Right cardiac atrium (tissue), 5 donors: ENCODE data around the gene SLC7A10. TPM values are rescaled to one million over a fixed set of nuclear protein-coding genes. Genes with fewer than 3 reads are reported as not detected.
"Not testable (repeated sequence)": the region's sequence is repeated elsewhere in the genome, so short reads cannot be mapped to it uniquely, and the experiment has no call there.

Experiments used
- ATAC-seq, 2 donors: fragments of 200-7000 bp; cut with Tn5 transposase; one replicate each; pipeline versions ENCODE4 v1.8.0 to v1.9.1; 2020; ENCODE audit warnings: moderate library complexity in 2 of 2, mild to moderate bottlenecking in 1 of 2
- DNase-seq, 3 donors: peaks; one replicate each; pipeline ENCODE4 v3.0.0-alpha.2; 2020
- H3K27ac ChIP-seq: one replicate; pipeline ENCODE4 v1.5.1; 2013; ENCODE audit warnings: mild to moderate bottlenecking, low read length, control low read depth, moderate library complexity
- H3K27me3 ChIP-seq: one replicate; pipeline ENCODE4 v1.6.1; 2013; ENCODE audit not compliant: control insufficient read depth, insufficient read depth
- H3K4me1 ChIP-seq: one replicate; pipeline ENCODE4 v1.6.1; 2013; ENCODE audit warnings: low read length; ENCODE audit not compliant: control insufficient read depth, insufficient read depth
- H3K4me3 ChIP-seq: one replicate; pipeline ENCODE4 v1.5.1; 2013; ENCODE audit warnings: low read length, control low read depth
- H3K9me3 ChIP-seq: one replicate; pipeline ENCODE4 v1.6.1; 2013; ENCODE audit warnings: low read length; ENCODE audit not compliant: control insufficient read depth
- WGBS: extraction: QIAGEN DNeasy Blood & Tissue Kit; methylation state at CpG from one replicate; pipeline ENCODE4 v1.1.7; 2013; 5-methylcytosine and 5-hydroxymethylcytosine counted together
- intact Hi-C, 4 donors: fragments of 100-400 bp; cut with DNase I; formaldehyde crosslinking; loops; one replicate each; pipeline versions ENCODE4 v1.11.0 to v1.14.0; 2022 to 2023
- polyA plus RNA-seq: library from polyadenylated mRNA; stranded (reverse); fragments of 200-250 nt; gene quantifications from one replicate; pipeline ENCODE4 v1.2.3, GENCODE V29; 2013
- total RNA-seq, 4 donors: library from RNA; stranded (reverse); fragmentation: NEBNext Ultra II Directional; extraction: Animal tissue kit (Norgen Biotek cat#: 25700); gene quantifications; one replicate each; pipeline ENCODE4 v1.2.1, GENCODE V29; 2021
- donor health status: healthy with polysubstance abuse.
- donor health status: DM: no; HTN: yes; CAD: no.
- donor health status: DM: no; HTN: no; CAD: no.
- donor health status: DM: no; HTN: yes; CAD: no; lungs with severe emphysema.
- donor health status: DM: yes; HTN: yes; CAD: no.

SLC7A10 gene
- total and polyA plus RNA-seq, 5 donors = 0.70 TPM; not detected in 4

- no peaks in the 10 kb centered on the region for H3K4me1 ChIP-seq
- intact Hi-C loops = no loop called here
- 3% methylated on average over 66 of the region's 66 CpGs for WGBS
- no peak overlapping the region for H3K27ac ChIP-seq
- H3K27me3 ChIP-seq = no peaks in the 10 kb centered on the region
- DNase-seq (peak in 1 of 3 donors; percentile 56), ATAC-seq (peak; percentile 15 to 54)
- peak overlapping the region; percentile 24 for H3K4me3 ChIP-seq
- H3K9me3 ChIP-seq = peaks cover 5% of the 10 kb centered on the region
These were observed 1.0 kb upstream of the SLC7A10 start for GRCh38 chr19:33226550-33227241.

- no peak for ATAC-seq
- Histone ChIP-seq H3K27me3 (no peaks in the 10 kb centered on the region), H3K27ac (no peak overlapping the region), H3K4me3 (no peak overlapping the region), H3K9me3 (peaks cover 5% of the 10 kb centered on the region), H3K4me1 (no peaks in the 10 kb centered on the region)
- intact Hi-C loops = no loop called here
- 50% methylated on average over 18 of the region's 18 CpGs for WGBS
- peak in 2 of 3 donors; percentile 13 to 36 for DNase-seq
These were observed 774 bp downstream of the SLC7A10 start for GRCh38 chr19:33224694-33225457.

DNA sequence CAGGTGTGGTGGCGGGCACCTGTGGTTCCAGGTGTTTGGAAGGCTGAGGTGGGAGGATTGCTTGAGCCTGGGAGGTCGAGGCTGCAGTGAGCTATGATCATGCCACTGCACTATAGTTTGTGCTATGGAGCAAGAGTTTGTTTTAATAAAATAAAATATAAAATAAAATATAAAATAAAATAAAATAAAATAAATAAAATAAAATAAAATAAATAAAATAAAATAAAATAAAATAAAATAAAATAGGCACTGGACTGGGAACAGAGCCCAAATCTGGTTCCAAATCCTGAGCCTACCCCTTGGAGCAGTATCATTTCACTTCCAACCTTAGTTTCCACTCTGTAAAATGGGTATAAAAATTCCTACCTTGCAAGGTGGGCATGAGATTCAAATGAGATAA is 3.4 kb downstream of the SLC7A10 start:
- not testable (repeated sequence) for ATAC-seq

DNA sequence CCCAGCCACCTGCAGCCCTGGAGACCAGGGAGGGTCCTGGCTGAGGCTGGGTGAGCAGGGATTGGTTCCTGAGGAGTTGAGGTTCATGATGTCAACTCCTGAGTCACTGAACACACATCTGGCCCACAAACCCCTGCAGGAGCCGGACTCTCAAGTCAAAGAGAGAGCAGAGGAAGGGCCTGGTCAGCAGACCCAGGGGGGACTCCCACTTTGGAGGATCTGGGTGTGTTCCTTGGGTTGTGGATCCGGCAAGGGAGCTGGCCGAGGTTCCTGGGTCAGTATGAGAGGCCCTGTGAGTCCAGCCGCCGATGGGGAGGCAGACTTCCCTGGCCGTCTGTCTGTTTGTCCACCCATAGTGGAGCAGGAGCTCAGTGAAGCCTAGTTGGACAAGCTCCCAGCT is 4.0 kb downstream of the SLC7A10 start:
- H3K27ac ChIP-seq = no peak overlapping the region
- intact Hi-C loops = no loop called here
- DNase-seq (peak in 2 of 3 donors; percentile 6 to 25), ATAC-seq (no peak)
- WGBS = 62% methylated on average over 6 of the region's 6 CpGs
- H3K27me3 ChIP-seq = no peaks in the 10 kb centered on the region
- no peaks in the 10 kb centered on the region for H3K9me3 ChIP-seq
- H3K4me3 ChIP-seq = no peak overlapping the region
- H3K4me1 ChIP-seq = no peaks in the 10 kb centered on the region

More for the DNA sequence above, 3.4 kb downstream of the SLC7A10 start:
- 88% methylated on average over 2 of the region's 2 CpGs for WGBS
- intact Hi-C loops, H3K4me3 ChIP-seq, DNase-seq, H3K9me3 ChIP-seq, H3K27ac ChIP-seq, H3K4me1 ChIP-seq, H3K27me3 ChIP-seq: not testable (repeated sequence)

DNA sequence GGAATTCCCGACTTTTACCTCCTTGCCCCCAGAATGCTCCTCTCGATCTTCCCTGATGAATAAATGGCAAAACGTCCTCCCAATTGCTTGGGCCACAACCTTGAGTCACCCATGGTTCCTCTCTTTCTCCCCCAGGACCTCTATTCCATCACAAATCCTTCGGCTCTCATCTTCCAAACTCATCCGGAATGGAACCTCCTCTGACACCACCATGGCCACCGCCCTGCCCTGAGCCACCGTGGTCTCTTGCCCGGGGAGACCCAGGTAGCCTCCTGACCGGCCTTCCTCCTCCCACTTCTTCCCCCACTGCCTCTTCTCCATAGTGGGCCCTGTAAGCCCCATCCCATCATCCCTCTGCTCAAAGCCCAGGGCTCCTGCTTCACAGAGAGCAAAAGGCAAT is 4.9 kb downstream of the SLC7A10 start:
- no peak overlapping the region for H3K27ac ChIP-seq
- 81% methylated on average over 9 of the region's 9 CpGs for WGBS
- ATAC-seq (no peak), DNase-seq (peak in 2 of 3 donors; percentile 12 to 19)
- intact Hi-C loops = no loop called here
- H3K4me1 ChIP-seq = no peaks in the 10 kb centered on the region
- no peaks in the 10 kb centered on the region for H3K27me3 ChIP-seq
- H3K9me3 ChIP-seq = no peaks in the 10 kb centered on the region
- H3K4me3 ChIP-seq = no peak overlapping the region

GRCh38 chr19:33220115-33220514 is 5.5 kb downstream of the SLC7A10 start:
- DNase-seq (peak in 2 of 3 donors; percentile 16 to 19), ATAC-seq (no peak)
- no peaks in the 10 kb centered on the region for H3K4me1 ChIP-seq
- intact Hi-C loops = no loop called here
- no peaks in the 10 kb centered on the region for H3K9me3 ChIP-seq
- WGBS = 86% methylated on average over 18 of the region's 18 CpGs
- no peak overlapping the region for H3K4me3 ChIP-seq
- H3K27ac ChIP-seq = no peak overlapping the region
- H3K27me3 ChIP-seq = no peaks in the 10 kb centered on the region

DNA sequence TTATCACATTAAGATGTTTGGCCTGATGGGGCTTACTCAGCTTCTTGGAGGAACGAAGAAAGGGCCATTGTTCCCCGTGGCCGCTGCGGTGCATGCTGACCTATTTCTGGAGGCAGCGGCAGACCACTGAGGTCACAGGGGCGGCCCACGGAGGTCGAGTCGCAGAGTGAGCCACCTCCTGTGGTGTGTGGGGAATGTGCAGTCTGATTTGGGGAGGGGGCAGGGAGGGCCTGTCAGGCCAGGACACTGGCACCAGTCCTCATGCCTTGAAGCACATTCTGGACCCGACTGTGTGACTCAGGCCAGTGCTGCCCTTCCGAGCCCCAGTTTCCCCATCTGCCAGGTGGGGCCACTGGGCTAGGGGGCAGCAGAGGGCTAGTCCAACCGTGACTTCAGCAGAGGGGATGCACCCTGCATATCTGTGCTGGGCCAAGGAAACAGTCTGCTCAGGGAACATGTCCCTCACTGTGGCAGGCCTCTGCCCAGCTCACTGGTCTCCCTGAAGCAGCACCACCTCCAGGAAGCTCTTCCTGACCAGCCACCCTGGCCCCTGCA is 6.3 kb downstream of the SLC7A10 start:
- DNase-seq (peak in 2 of 3 donors; percentile 28 to 51), ATAC-seq (no peak)
- 54% methylated on average over 12 of the region's 12 CpGs for WGBS

GRCh38 chr19:33217881-33218280 is 7.8 kb downstream of the SLC7A10 start:
- DNase-seq (peak in 1 of 3 donors; percentile 55), ATAC-seq (no peak)
- H3K4me3 ChIP-seq = no peak overlapping the region
- H3K4me1 ChIP-seq = no peaks in the 10 kb centered on the region
- 80% methylated on average over 8 of the region's 8 CpGs for WGBS
- H3K27ac ChIP-seq = no peak overlapping the region
- intact Hi-C loops = no loop called here
- H3K9me3 ChIP-seq = no peaks in the 10 kb centered on the region
- no peaks in the 10 kb centered on the region for H3K27me3 ChIP-seq

More for the DNA sequence above, 6.3 kb downstream of the SLC7A10 start:
- no peak overlapping the region for H3K4me3 ChIP-seq
- H3K27ac ChIP-seq = no peak overlapping the region
- no peaks in the 10 kb centered on the region for H3K27me3 ChIP-seq
- no peaks in the 10 kb centered on the region for H3K4me1 ChIP-seq
- intact Hi-C loops = no loop called here
- no peaks in the 10 kb centered on the region for H3K9me3 ChIP-seq

DNA sequence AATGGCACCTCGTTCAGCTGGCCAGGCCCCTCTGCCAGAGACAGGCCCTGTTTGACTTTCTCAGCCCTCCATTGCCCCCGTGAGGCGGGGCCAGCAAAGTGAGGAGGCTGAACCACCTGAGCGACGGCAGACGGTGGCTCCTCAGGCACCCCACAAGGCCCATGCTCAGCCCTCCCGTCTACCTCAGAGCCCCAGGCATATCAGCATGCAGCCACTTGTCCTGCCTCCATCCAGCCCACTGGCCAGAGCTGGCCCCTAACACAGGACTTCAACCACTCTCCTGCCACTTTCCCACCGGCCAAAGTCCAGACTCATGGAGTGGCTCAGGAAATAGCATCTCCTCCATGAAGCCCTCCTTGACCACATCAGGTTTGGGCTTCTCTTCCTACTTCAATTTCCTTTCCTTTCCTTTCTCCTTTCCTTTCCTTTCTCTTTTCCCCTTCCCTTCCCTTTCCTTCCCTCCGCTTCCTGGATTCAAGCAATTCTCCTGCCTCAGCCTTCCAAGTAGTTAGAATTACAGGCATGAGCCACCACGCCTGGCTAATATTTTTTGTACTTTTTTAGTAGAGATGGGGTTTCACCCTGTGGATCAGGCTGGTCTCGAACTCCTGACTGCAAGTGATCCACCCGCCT is 9.3 kb downstream of the SLC7A10 start:
- WGBS = 66% methylated on average over 12 of the region's 12 CpGs
- Histone ChIP-seq H3K9me3 (no peaks in the 10 kb centered on the region), H3K27me3 (no peaks in the 10 kb centered on the region), H3K27ac (no peak overlapping the region), H3K4me3 (no peak overlapping the region), H3K4me1 (no peaks in the 10 kb centered on the region)
- ATAC-seq (no peak), DNase-seq (peak in 2 of 3 donors; percentile 34 to 36)
- intact Hi-C loops = no loop called here

- Histone ChIP-seq H3K27ac (no peak overlapping the region), H3K4me1 (no peaks in the 10 kb centered on the region), H3K27me3 (no peaks in the 10 kb centered on the region), H3K4me3 (no peak overlapping the region), H3K9me3 (no peaks in the 10 kb centered on the region)
- no peak for ATAC-seq
- intact Hi-C loops = no loop called here
- DNase-seq = peak in 2 of 3 donors; percentile 28 to 55
- WGBS = 87% methylated on average over 19 of the region's 19 CpGs
These were observed 10.0 kb downstream of the SLC7A10 start for GRCh38 chr19:33215438-33216197.
